Measurements from ENCODE around the gene PID1.

PID1 gene

GRCh38 chr2:229137639-229138038 lies 133.4 kb downstream of the PID1 start:
- Histone ChIP-seq H3K36me3 (replicated peaks) (no peaks in the 10 kb centered on the region), H3K4me3 (ENCODE audit: low read depth, low read length) (no peak overlapping the region), H3K27ac (no peak overlapping the region), H3K27me3 (replicated peaks) (no peaks in the 10 kb centered on the region)
- no peak for TF ChIP-seq CTCF (IDR thresholded peaks at IDR 0.05; ENCODE audit: low read depth, low read length, missing control alignments)
- DNase-seq, result no peak
- in situ Hi-C loops (cut with HindIII; ENCODE audit: low pct_ligation_motif_present, low sequenced_read_pairs), result no loop called here

GRCh38 chr2:229137066-229137465 lies 134.0 kb downstream of the PID1 start:
- in situ Hi-C loops (cut with HindIII; ENCODE audit: low pct_ligation_motif_present, low sequenced_read_pairs), result no loop called here
- Histone ChIP-seq H3K27ac (no peak overlapping the region), H3K36me3 (replicated peaks) (no peaks in the 10 kb centered on the region), H3K27me3 (replicated peaks) (no peaks in the 10 kb centered on the region), H3K4me3 (ENCODE audit: low read depth, low read length) (no peak overlapping the region)
- TF ChIP-seq CTCF (IDR thresholded peaks at IDR 0.05; ENCODE audit: low read depth, low read length, missing control alignments), result no peak
- no peak for DNase-seq

- Histone ChIP-seq H3K36me3 (replicated peaks) (no peaks in the 10 kb centered on the region), H3K27ac (no peak overlapping the region), H3K4me3 (ENCODE audit: low read depth, low read length) (no peak overlapping the region), H3K27me3 (replicated peaks) (no peaks in the 10 kb centered on the region)
- in situ Hi-C loops (cut with HindIII; ENCODE audit: low pct_ligation_motif_present, low sequenced_read_pairs), result no loop called here
- peak; percentile 6 for DNase-seq
- peak; percentile 10 for TF ChIP-seq CTCF (IDR thresholded peaks at IDR 0.05; ENCODE audit: low read depth, low read length, missing control alignments)
Measured at GRCh38 chr2:229133155-229133772, 137.8 kb downstream of the PID1 start.

- no peaks in the 10 kb centered on the region for H3K36me3 ChIP-seq (replicated peaks)
- in situ Hi-C loops (cut with HindIII; ENCODE audit: low pct_ligation_motif_present, low sequenced_read_pairs), result no loop called here
- no peak overlapping the region for H3K4me3 ChIP-seq (ENCODE audit: low read depth, low read length)
- no peak for DNase-seq
- TF ChIP-seq CTCF (IDR thresholded peaks at IDR 0.05; ENCODE audit: low read depth, low read length, missing control alignments), result no peak
- no peaks in the 10 kb centered on the region for H3K27me3 ChIP-seq (replicated peaks)
- H3K27ac ChIP-seq, result no peak overlapping the region
Measured at GRCh38 chr2:229132236-229132635, 138.9 kb downstream of the PID1 start.

GRCh38 chr2:229130522-229130921 lies 140.6 kb downstream of the PID1 start:
- no peak overlapping the region for H3K27ac ChIP-seq

More at GRCh38 chr2:229130522-229130921, 140.6 kb downstream of the PID1 start:
- no peak for TF ChIP-seq CTCF (IDR thresholded peaks at IDR 0.05; ENCODE audit: low read depth, low read length, missing control alignments)
- H3K27me3 ChIP-seq (replicated peaks), result no peaks in the 10 kb centered on the region
- no peak overlapping the region for H3K4me3 ChIP-seq (ENCODE audit: low read depth, low read length)
- no peak for DNase-seq
- H3K36me3 ChIP-seq (replicated peaks), result no peaks in the 10 kb centered on the region
- in situ Hi-C loops (cut with HindIII; ENCODE audit: low pct_ligation_motif_present, low sequenced_read_pairs), result no loop called here
